ENCODE results near the gene RPL5.

Gene RPL5

GRCh38 chr1:92850019-92850418, 18.2 kb downstream of the RPL5 start:
- no peak for DNase-seq

- DNase-seq = no peak
These were observed 19.9 kb downstream of the RPL5 start for GRCh38 chr1:92851729-92852128.

- DNase-seq = no peak
These were observed 21.5 kb downstream of the RPL5 start for GRCh38 chr1:92853299-92853698.

- no peak for DNase-seq
These were observed 22.4 kb downstream of the RPL5 start for GRCh38 chr1:92854101-92854785.

- DNase-seq = no peak
These were observed 23.4 kb downstream of the RPL5 start for GRCh38 chr1:92855236-92855635.

GRCh38 chr1:92857817-92858216, 26.0 kb downstream of the RPL5 start:
- DNase-seq = no peak

- DNase-seq = peak; percentile 65
These were observed 26.9 kb downstream of the RPL5 start for GRCh38 chr1:92858564-92859399.

- no peak for DNase-seq
These were observed 27.7 kb downstream of the RPL5 start for GRCh38 chr1:92859400-92860039.

GRCh38 chr1:92862605-92863004, 30.8 kb downstream of the RPL5 start:
- no peak for DNase-seq

GRCh38 chr1:92864131-92864530, 32.3 kb downstream of the RPL5 start:
- no peak for DNase-seq

- no peak for DNase-seq
These were observed 38.8 kb downstream of the RPL5 start for GRCh38 chr1:92870591-92870990.

- DNase-seq = no peak
These were observed 40.9 kb downstream of the RPL5 start for GRCh38 chr1:92872719-92873118.

GRCh38 chr1:92874987-92875386, 43.1 kb downstream of the RPL5 start:
- DNase-seq = no peak

- no peak for DNase-seq
These were observed 44.5 kb downstream of the RPL5 start for GRCh38 chr1:92876351-92876750.

GRCh38 chr1:92877081-92877711, 45.4 kb downstream of the RPL5 start:
- DNase-seq = no peak

- DNase-seq = no peak
These were observed 46.0 kb downstream of the RPL5 start for GRCh38 chr1:92877792-92878191.

- DNase-seq = no peak
These were observed 47.6 kb downstream of the RPL5 start for GRCh38 chr1:92879316-92879968.

GRCh38 chr1:92881391-92881790, 49.6 kb downstream of the RPL5 start:
- no peak for DNase-seq

GRCh38 chr1:92882819-92883218, 51.0 kb downstream of the RPL5 start:
- no peak for DNase-seq

- DNase-seq = no peak
These were observed 51.5 kb downstream of the RPL5 start for GRCh38 chr1:92883297-92883696.

GRCh38 chr1:92884195-92884594, 52.4 kb downstream of the RPL5 start:
- no peak for DNase-seq

GRCh38 chr1:92886886-92887419, 55.1 kb downstream of the RPL5 start:
- DNase-seq = no peak
